ENCODE measurements around the gene TRUB2. TPM values are rescaled to one million over a fixed set of nuclear protein-coding genes. Genes with fewer than 3 reads are reported as not detected.

The TRUB2 gene
- total RNA-seq (2021; ENCODE audit: unreplicated experiment) = 22.5 TPM
- polyA plus RNA-seq (2012; ENCODE audit: insufficient read length) = 26.9 TPM
- Bru-seq, nascent RNA = percentile 53 among the genes with signal in this experiment
- BruChase-seq, experiment 1, labeled RNA remaining after a 2-hour chase = percentile 55 among the genes with signal in this experiment
- BruChase-seq, experiment 2, labeled RNA remaining after a 6-hour chase = percentile 67 among the genes with signal in this experiment
- long read RNA-seq, full-length matches to known transcripts = 38 of 44 reads
- long read RNA-seq, partial matches to known transcripts = 0 of 44 reads
- long read RNA-seq, other reads (novel, unspliced or antisense) = 6 of 44 reads

GRCh38 chr9:128322404-128323211 lies at the start of gene TRUB2, which contains the start of gene COQ4:
Gene TRUB2 (minus strand): TSS chr9:128322447. CDS start chr9:128322408, 39 bp downstream.
Gene COQ4 (plus strand): TSS chr9:128322839. CDS start chr9:128322859, 20 bp downstream.
- DNase-seq (ENCODE audit: low read depth, low spot score) = peak; percentile 74
- H3K4me3 ChIP-seq (ENCODE audit: low read depth in 2 of 2, low read length in 2 of 2) = peak within 1 kb of the TSS; percentile 98
- POLR2A ChIA-PET = no interaction called here
- peaks cover 8% of the 10 kb centered on the region; the same call in 1 of the 2 replicates for H3K36me3 ChIP-seq (ENCODE audit: control insufficient read depth, insufficient read depth, low read length)
- BruUV-seq (replicated peaks) = no TSS peak
- intact Hi-C loops (cut with micrococcal nuclease; ENCODE audit: unreplicated experiment) = no loop called here
- ATAC-seq = peak; percentile 97
- in situ Hi-C loops (cut with HindIII; ENCODE audit: low pct_unique_long_range_greater_than_20kb, low sequenced_read_pairs) = no loop called here
- H3K27ac ChIP-seq (ENCODE audit: low read length) = peak within 1 kb of the TSS; percentile 93
- peak; percentile 70; the same call in 1 of the 2 replicates for TF ChIP-seq POLR2AphosphoS5 (IDR thresholded peaks at IDR 0.05; ENCODE audit: low read depth, low read length)
- peak; percentile 88 for TF ChIP-seq TCF7L2 (IDR thresholded peaks at IDR 0.05; ENCODE audit: low read depth, low read length)
- no peak for TF ChIP-seq REST (IDR thresholded peaks at IDR 0.05; ENCODE audit: insufficient read depth in 1 of 2, low read depth in 2 of 2, low read length in 1 of 2)
- peak; percentile 86; the same call in 1 of the 2 replicates for TF ChIP-seq SIN3A (IDR thresholded peaks at IDR 0.05; ENCODE audit: borderline replicate concordance, insufficient read depth, low read depth, low read length)
- no peak for TF ChIP-seq CTCF (IDR thresholded peaks at IDR 0.05)
- peaks cover 5% of the 10 kb centered on the region for H3K4me1 ChIP-seq (ENCODE audit: control insufficient read depth, insufficient read depth, low read length)
- CTCF ChIA-PET = no interaction called here
- H3K27me3 ChIP-seq (ENCODE audit: control insufficient read depth, insufficient read depth, low read length) = no peaks in the 10 kb centered on the region
- H3K9me3 ChIP-seq (ENCODE audit: control insufficient read depth, insufficient read depth, low read depth, low read length) = no peaks in the 10 kb centered on the region

GRCh38 chr9:128371630-128372117 lies 49.4 kb upstream of the TRUB2 start:
- CTCF ChIA-PET = interaction anchor here (0.9 to 1.4 kb wide), 2 partner anchors 9 to 40 kb away, joined by 5 to 10 read pairs; no protein-coding TSS in a partner anchor
- BruUV-seq (replicated peaks) = TSS peak; percentile 93
- intact Hi-C loops (cut with micrococcal nuclease; ENCODE audit: unreplicated experiment) = no loop called here
- ATAC-seq = no peak
- Histone ChIP-seq H3K4me3 (ENCODE audit: low read depth in 2 of 2, low read length in 2 of 2) (peak overlapping the region; percentile 96 to 97), H3K9me3 (ENCODE audit: control insufficient read depth, insufficient read depth, low read depth, low read length) (no peaks in the 10 kb centered on the region), H3K27ac (ENCODE audit: low read length) (peak overlapping the region; percentile 93), H3K4me1 (ENCODE audit: control insufficient read depth, insufficient read depth, low read length) (peaks cover 4% of the 10 kb centered on the region), H3K27me3 (ENCODE audit: control insufficient read depth, insufficient read depth, low read length) (no peaks in the 10 kb centered on the region), H3K36me3 (ENCODE audit: control insufficient read depth, insufficient read depth, low read length) (peaks cover 5% of the 10 kb centered on the region; the same call in 1 of the 2 replicates)
- no peak for TF ChIP-seq CTCF (IDR thresholded peaks at IDR 0.05)
- TF ChIP-seq SIN3A (IDR thresholded peaks at IDR 0.05; ENCODE audit: borderline replicate concordance, insufficient read depth, low read depth, low read length) = no peak
- no peak for TF ChIP-seq TCF7L2 (IDR thresholded peaks at IDR 0.05; ENCODE audit: low read depth, low read length)
- TF ChIP-seq REST (IDR thresholded peaks at IDR 0.05; ENCODE audit: insufficient read depth in 1 of 2, low read depth in 2 of 2, low read length in 1 of 2) = no peak
- TF ChIP-seq POLR2AphosphoS5 (IDR thresholded peaks at IDR 0.05; ENCODE audit: low read depth, low read length) = no peak
- DNase-seq (ENCODE audit: low read depth, low spot score) = no peak
- in situ Hi-C loops (cut with HindIII; ENCODE audit: low pct_unique_long_range_greater_than_20kb, low sequenced_read_pairs) = no loop called here
- POLR2A ChIA-PET = interaction anchor here (0.6 kb wide), 1 partner anchor 54 kb away, joined by 9 read pairs; no protein-coding TSS in a partner anchor

All from Panc1 (cell line).